Cortex of kidney (tissue), 1 donor: ENCODE results near the gene CNTROB.
"Not testable (repeated sequence)": the region's sequence is repeated elsewhere in the genome, so short reads cannot be mapped to it uniquely, and the experiment has no call there.

Experiments used
- DNase-seq: peaks from one replicate; lab custom pipeline; 2025; lab: John Stamatoyannopoulos, UW

Gene CNTROB

DNA sequence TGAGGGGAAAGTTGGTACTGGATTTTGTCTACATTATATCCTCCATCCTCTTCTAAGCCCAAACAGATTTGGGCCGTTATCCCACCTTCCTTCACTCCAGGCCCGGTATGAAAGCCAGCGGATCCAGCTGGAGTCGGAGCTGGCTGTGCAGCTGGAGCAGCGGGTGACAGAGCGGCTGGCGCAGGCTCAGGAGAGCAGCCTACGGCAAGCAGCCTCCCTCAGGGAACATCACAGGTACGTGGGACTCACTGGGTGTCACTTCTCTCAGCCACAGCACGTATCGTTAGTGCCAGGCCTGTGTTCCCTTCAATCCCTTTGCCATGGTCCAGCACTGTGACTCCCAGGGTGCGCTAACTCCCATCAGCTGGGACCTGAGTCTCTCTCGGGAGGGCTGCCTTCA, 11.3 kb downstream of the CNTROB start:
- no peak for DNase-seq

GRCh38 chr17:7944326-7944725, 12.3 kb downstream of the CNTROB start:
- DNase-seq, result no peak

GRCh38 chr17:7945651-7946050, 13.6 kb downstream of the CNTROB start:
- DNase-seq, result no peak

GRCh38 chr17:7946441-7946840, 14.4 kb downstream of the CNTROB start:
- no peak for DNase-seq

GRCh38 chr17:7947651-7948050, 15.6 kb downstream of the CNTROB start:
- DNase-seq, result no peak

DNA sequence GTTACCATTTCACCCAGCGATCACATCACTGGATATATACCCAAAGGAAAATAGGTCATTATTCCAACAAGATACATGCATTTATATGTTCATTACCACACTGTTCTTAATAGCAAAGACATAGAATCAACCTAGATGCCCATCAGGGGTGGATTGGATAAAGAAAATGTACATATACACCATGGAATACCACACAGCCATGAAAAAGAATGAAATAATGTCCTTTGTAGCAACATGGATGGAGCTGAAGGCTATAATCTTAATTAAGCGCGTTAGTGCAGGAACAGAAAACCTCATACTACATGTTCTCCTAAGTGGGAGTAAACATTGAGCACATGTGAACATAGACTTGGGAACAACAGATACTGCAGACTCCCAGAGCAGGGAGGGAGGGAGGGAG, 18.6 kb downstream of the CNTROB start:
- DNase-seq, result no peak

DNA sequence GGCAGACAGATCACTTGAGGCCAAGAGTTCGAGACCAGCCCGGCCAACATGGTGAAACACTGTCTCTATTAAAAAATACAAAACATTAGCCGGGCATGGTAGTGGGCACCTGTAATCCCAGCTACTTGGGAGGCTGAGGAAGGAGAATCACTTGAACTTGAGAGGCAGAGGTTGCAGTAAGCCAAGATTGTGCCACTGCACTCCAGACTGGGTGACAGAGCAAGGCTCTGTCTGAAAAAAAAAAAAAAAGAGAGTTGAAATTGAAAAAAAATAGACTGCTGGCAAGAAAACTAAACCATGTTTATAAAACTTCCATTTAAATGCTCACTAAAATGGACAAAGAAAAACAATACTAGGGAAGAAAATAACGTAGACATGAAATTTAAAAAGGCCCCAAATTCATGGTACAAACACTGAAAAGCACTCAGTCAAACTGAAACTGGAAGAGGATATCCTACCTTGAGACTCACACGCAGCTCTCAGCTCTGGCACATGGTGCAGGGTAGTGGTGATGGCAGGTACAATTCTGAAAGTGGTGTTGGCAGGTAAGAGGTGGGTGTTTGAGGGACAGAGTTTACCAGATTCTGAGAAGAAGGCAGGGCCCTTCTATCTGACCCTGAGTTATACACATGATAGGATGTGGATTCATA, 19.3 kb downstream of the CNTROB start:
- DNase-seq, result no peak

- not testable (repeated sequence) for DNase-seq
Measured at GRCh38 chr17:7953266-7953665, 21.3 kb downstream of the CNTROB start.

GRCh38 chr17:7955414-7956227, 23.6 kb downstream of the CNTROB start:
- no peak for DNase-seq

DNA sequence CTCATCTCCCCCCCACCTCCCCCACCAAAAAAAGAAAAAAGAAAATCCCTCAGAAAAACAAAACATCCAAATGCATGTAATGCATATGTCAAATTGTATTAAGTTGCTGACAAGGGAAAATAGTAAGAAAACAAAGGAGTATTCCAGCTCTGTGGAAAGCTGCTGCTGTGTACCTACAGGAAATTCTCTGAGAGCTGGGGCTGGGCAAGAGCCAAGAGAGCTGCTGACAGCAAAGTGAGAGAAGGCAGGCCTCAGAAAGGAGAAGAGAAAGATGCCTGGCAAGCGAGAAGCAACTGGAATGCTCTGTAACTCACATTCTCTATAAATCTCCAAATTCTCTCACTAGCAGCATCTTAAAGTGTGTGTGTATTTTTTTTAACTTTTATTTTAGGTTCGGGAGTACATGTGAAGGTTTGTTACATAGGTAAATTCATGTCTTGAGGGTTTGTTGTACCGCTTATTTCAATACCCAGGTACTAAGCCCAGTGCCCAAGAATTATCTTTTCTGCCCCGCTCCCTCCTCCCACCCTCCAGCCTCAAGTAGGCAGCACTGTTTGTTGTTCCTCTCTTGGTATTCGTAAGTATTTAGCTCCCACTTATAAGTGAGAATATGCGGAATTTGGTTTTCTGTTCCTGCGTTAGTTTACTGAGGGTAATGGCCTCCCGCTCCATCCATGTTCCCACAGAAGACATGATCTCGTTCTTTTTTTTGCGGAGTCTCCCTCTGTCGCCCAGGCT, 24.4 kb downstream of the CNTROB start:
- DNase-seq, result no peak

DNA sequence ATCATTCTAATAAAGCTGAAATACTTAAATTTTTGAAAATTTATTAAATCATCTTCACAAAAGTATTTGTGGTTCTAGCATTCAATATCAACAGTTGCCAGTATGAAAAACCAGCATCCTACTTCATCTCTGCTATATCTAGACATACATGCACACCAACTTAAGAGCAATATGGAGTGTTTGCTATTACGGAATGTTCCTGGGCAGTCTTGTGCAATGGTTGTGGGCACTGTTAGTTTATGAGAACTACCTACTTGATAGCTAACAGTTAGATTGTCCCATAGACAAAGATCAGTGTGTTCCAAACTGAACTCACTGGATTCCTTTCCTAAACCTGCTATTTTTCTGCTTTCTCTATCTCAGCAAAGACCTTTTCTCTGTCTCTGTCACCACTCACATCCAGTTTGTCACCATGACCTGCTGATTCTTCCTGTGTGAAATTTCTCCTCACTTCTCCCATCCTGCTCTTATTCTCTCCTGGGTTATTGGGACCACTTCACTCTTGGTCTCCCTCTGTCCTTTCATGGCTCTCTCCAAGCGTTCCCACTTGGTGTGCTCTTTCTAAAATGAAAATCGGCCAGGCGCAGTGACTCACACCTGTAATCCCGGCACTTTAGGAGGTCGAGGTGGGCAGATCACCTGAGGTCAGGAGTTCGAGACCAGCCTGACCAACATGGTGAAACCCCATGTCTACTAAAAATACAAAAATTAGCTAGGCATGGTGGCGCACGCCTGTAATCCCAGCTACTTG, 27.7 kb downstream of the CNTROB start:
- no peak for DNase-seq

- DNase-seq, result no peak
Measured at GRCh38 chr17:7961421-7961820, 29.4 kb downstream of the CNTROB start.

DNA sequence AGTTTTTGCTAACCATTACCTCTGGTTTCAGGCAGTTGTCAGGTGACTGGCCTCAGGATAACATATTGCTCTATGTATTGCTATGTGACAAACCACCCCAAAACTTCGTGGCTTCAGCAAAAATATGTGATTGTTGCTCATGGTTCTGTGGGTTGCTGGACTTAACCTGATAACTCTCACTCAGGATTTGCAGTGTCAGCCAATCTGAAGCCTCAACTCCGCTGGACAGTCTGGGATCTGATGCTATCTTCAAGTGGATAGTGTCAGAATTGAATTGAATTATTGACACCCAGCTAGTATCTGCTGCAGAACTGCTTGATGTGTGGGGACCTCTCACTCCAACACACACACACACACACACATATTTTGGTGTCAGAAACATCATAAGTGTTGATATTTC, 35.7 kb downstream of the CNTROB start:
- DNase-seq, result no peak

DNA sequence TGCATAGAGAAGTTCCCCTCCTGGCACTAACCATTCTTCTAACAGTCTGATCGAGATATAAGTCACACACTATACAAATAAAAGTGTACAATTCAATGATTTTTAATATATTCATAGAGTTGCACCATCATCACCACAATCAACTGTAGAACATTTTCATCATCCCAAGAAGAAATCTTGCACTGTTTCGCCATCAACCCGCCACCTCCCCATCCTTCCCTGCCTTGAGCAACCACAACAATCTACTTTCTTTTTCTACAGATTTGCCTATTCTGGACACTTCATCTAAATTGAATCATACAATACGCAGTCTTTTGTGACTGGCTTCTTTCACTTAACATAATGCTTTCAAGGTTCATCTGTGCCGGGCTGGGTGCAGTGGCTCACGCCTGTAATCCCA, 37.4 kb downstream of the CNTROB start:
- DNase-seq, result no peak

GRCh38 chr17:7971651-7972050, 39.6 kb downstream of the CNTROB start:
- DNase-seq, result no peak

DNA sequence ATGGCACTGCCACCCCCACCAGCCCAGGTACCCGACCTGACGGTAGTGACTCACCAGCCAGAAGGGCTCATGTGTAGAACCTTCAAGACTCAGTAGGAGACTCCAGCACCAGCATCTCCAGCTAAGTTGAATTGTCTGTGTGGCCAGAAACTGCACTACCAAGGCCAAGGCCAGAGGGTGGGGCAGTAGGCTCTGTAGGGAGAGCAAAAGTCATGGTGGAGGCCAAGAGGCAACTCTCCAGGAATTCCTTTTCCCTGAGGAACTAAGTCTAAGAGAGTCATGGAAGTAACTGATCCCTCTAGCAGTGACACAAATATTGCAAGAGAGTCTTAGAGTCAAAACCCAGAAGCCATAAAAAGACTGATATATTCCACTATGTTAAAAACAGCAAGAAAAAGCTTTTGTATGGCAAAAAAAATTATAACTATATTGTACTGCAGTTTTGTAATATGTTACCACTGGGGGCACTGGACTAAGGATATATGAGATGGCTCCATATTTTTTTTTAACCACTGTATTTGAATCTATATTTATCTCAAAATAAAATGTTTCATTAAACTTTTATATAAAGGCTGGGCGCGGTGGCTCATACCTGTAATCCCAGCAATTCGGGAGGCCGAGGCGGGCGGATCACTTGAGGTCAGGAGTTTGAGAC, 40.3 kb downstream of the CNTROB start:
- no peak for DNase-seq

- DNase-seq, result no peak
Measured at GRCh38 chr17:7974638-7975131, 42.7 kb downstream of the CNTROB start.

- no peak for DNase-seq
Measured at GRCh38 chr17:7977039-7977438, 45.0 kb downstream of the CNTROB start.

DNA sequence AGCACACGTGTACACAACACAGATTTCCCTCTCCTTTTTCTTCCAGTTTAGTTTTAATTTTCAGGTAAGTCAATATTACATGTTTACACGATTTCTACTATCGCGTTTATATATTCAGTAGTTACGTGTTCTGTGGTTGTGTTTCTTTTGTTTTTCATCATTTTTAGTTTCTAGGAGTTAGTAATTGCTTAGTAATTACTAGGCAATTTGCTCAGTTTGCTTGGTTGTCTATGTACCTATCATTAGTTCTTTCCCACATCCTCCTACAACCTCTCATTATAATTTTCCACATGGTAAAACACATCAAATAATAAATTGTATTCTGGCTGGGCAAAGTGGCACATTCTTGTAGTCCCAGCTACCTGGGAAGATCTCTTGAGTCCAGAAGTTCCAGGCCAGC, 45.8 kb downstream of the CNTROB start:
- DNase-seq, result no peak

DNA sequence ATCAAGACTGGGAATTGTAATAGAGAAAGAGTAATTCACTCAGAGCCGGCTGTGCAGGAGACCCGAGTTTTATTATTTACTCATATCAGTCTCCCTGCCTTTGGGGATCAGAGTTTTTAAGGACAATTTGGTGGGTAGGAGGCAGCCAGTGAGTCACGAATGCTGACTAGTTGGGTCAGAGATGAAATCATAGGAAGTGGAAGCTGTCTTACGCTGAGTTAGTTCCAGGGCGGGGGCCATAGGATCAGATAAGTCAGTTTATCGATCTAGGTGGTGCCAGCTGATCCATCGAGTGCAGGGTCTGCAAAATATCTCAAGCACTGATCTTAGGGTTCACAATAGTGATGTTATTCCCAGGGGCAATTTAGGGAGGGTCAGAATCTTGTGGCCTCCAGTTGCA, 50.2 kb downstream of the CNTROB start:
- DNase-seq, result no peak

- DNase-seq, result no peak
Measured at GRCh38 chr17:7982666-7983065, 50.7 kb downstream of the CNTROB start.

GRCh38 chr17:7984904-7985303, 52.9 kb downstream of the CNTROB start:
- DNase-seq, result no peak
